A549 (cell line): ENCODE measurements around the gene CHMP1B. TPM values are rescaled to one million over a fixed set of nuclear protein-coding genes. Genes with fewer than 3 reads are reported as not detected.
"Not testable (repeated sequence)": the region's sequence is repeated elsewhere in the genome, so short reads cannot be mapped to it uniquely, and the experiment has no call there.

Experiments used
- ATAC-seq, 2 experiments: fragments of 200-7000 bp in 1 of 2; fragments of >200 bp in 1 of 2; cut with Nextera tagmentation in 1 of 2; cut with Tn5 transposase in 1 of 2; 3 replicates each; pipeline versions ENCODE4 v1.8.0 to v1.9.1; 2018 to 2020; ENCODE audit warnings: mild to moderate bottlenecking in 1 of 2, moderate library complexity in 1 of 2
- CTCF ChIA-PET: fragments of 300-600 bp; sonication (Branson Sonifier 250); formaldehyde crosslinking; extraction: SDS; loops from one replicate; lab custom pipeline; 2021; ENCODE audit warnings: antibody characterized with exemption, inconsistent platforms; lab: Yijun Ruan, JAX
- POLR2A ChIA-PET: fragments of 350-600 bp; formaldehyde crosslinking; extraction: SDS; loops from one replicate; lab custom pipeline; 2021; ENCODE audit warnings: antibody characterized with exemption, inconsistent platforms; lab: Yijun Ruan, JAX
- DNase-seq, 2 experiments: peaks; one replicate each; pipeline versions ENCODE4 v3.0.0 to v3.0.0-alpha.2; 2011 to 2016; ENCODE audit warnings: low read depth in 1 of 2, low spot score in 1 of 2
- FAIRE-seq: peaks from 2 replicates; lab custom pipeline; 2011; peaks lifted over from hg19 to GRCh38; lab: Jason Lieb, UNC
- H3K27ac ChIP-seq, 2 experiments: fragments of >200 bp; sonication (Bioruptor Twin); formaldehyde crosslinking; 3 replicates each; pipeline ENCODE4 v1.5.1; 2016 to 2017
- H3K4me1 ChIP-seq: fragments of >200 bp; sonication (Bioruptor Twin); formaldehyde crosslinking; 3 replicates; pipeline ENCODE4 v1.6.1; 2016
- H3K4me2 ChIP-seq: fragments of >200 bp; sonication (Bioruptor Twin); formaldehyde crosslinking; 3 replicates; pipeline ENCODE4 v1.6.1; 2016
- H3K4me3 ChIP-seq: fragments of >200 bp; sonication (Bioruptor Twin); formaldehyde crosslinking; 3 replicates; pipeline ENCODE4 v1.5.1; 2016
- H3K9me3 ChIP-seq: fragments of >200 bp; sonication (Bioruptor Twin); formaldehyde crosslinking; 3 replicates; pipeline ENCODE4 v1.6.1; 2016
- BCL3 ChIP-seq: fragments of >200 bp; sonication (Bioruptor Twin); formaldehyde crosslinking; IDR thresholded peaks from 3 replicates; pipeline ENCODE4 v1.6.1; 2016
- CBX2 ChIP-seq: fragments of 200-600 bp; sonication (generic); IDR thresholded peaks from 2 replicates; pipeline ENCODE4 v1.6.1; 2016; ENCODE audit warnings: low read depth, mild to moderate bottlenecking, borderline replicate concordance
- EHF ChIP-seq: fragments of 250-450 bp; sonication (Bioruptor Pico); IDR thresholded peaks from 2 replicates; pipeline ENCODE4 v1.5.0; 2020; ENCODE audit warnings: mild to moderate bottlenecking
- EP300 ChIP-seq, 2 experiments: fragments of >200 bp; sonication (Bioruptor Twin); formaldehyde crosslinking; IDR thresholded peaks; 2 replicates in 1 of 2; 3 replicates in 1 of 2; pipeline ENCODE4 v1.6.1; 2016 to 2017
- ESRRA ChIP-seq: fragments of 150-350 bp; IDR thresholded peaks from 2 replicates; pipeline ENCODE4 v1.6.1; 2014; ENCODE audit warnings: mild to moderate bottlenecking, low read length, borderline replicate concordance
- FOSL2 ChIP-seq, 2 experiments: fragments of 450-650 bp in 1 of 2; fragments of >200 bp in 1 of 2; sonication (Bioruptor Twin) in 1 of 2; formaldehyde crosslinking; IDR thresholded peaks; 2 replicates each; pipeline versions ENCODE4 v1.5.0 to v1.6.1; 2016 to 2020; ENCODE audit warnings: mild to moderate bottlenecking in 1 of 2, moderate library complexity in 1 of 2
- HDAC2 ChIP-seq: fragments of 200-600 bp; sonication (generic); IDR thresholded peaks from 2 replicates; pipeline ENCODE4 v1.6.1; 2016
- HES2 ChIP-seq: fragments of >200 bp; sonication (Bioruptor Twin); formaldehyde crosslinking; IDR thresholded peaks from 2 replicates; pipeline ENCODE4 v1.6.1; 2016
- HEYL ChIP-seq: fragments of 250-450 bp; sonication (Bioruptor Pico); IDR thresholded peaks from 2 replicates; pipeline ENCODE4 v1.8.0; 2021; ENCODE audit warnings: mild to moderate bottlenecking, moderate library complexity
- HMGXB4 ChIP-seq: fragments of 250-450 bp; sonication (Bioruptor Pico); IDR thresholded peaks from 2 replicates; pipeline ENCODE4 v1.5.0; 2021; ENCODE audit warnings: mild to moderate bottlenecking, moderate library complexity, borderline replicate concordance
- HOXB5 ChIP-seq: fragments of 250-450 bp; sonication (Bioruptor Pico); IDR thresholded peaks from 2 replicates; pipeline ENCODE4 v1.5.0; 2020; ENCODE audit warnings: mild to moderate bottlenecking, moderate library complexity
- JUN ChIP-seq, 2 experiments: fragments of >200 bp; sonication (Bioruptor Twin); formaldehyde crosslinking; IDR thresholded peaks; 2 replicates in 1 of 2; 3 replicates in 1 of 2; pipeline ENCODE4 v1.6.1; 2016 to 2017
- JUNB ChIP-seq: fragments of >200 bp; sonication (Bioruptor Twin); formaldehyde crosslinking; IDR thresholded peaks from 2 replicates; pipeline ENCODE4 v1.6.1; 2016
- KDM1A ChIP-seq: fragments of 200-600 bp; sonication (generic); IDR thresholded peaks from 2 replicates; pipeline ENCODE4 v1.6.1; 2016; ENCODE audit warnings: low read depth, mild to moderate bottlenecking
- KDM5A ChIP-seq: fragments of 200-600 bp; sonication (generic); IDR thresholded peaks from 2 replicates; pipeline ENCODE4 v1.6.1; 2016; ENCODE audit warnings: antibody characterized with exemption, mild to moderate bottlenecking
- MAFK ChIP-seq: fragments of 450-650 bp; IDR thresholded peaks from 2 replicates; pipeline ENCODE4 v1.6.1; 2014; ENCODE audit not compliant: partially characterized antibody
- MYC ChIP-seq: IDR thresholded peaks from 2 replicates; pipeline ENCODE4 v1.6.1; 2012; ENCODE audit warnings: mild to moderate bottlenecking, inconsistent platforms, low read length, improper control_type of control experiment, borderline replicate concordance
- NPAS2 ChIP-seq: fragments of 250-450 bp; sonication (Bioruptor Pico); IDR thresholded peaks from 2 replicates; pipeline ENCODE4 v1.8.0; 2022; ENCODE audit warnings: mild to moderate bottlenecking, moderate library complexity, borderline replicate concordance
- PBX3 ChIP-seq: IDR thresholded peaks from 2 replicates; pipeline ENCODE4 v1.6.1; 2012
- PHF8 ChIP-seq: fragments of 200-600 bp; sonication (generic); IDR thresholded peaks from 2 replicates; pipeline ENCODE4 v1.6.1; 2016; ENCODE audit warnings: low read depth, mild to moderate bottlenecking, antibody characterized with exemption, moderate library complexity, borderline replicate concordance
- RARB ChIP-seq: fragments of 250-450 bp; sonication (Bioruptor Pico); IDR thresholded peaks from 2 replicates; pipeline ENCODE4 v1.8.0; 2021; ENCODE audit warnings: mild to moderate bottlenecking, moderate library complexity
- RFX5 ChIP-seq: fragments of 450-650 bp; IDR thresholded peaks from 2 replicates; pipeline ENCODE4 v1.7.1; 2014; ENCODE audit warnings: antibody characterized with exemption, mild to moderate bottlenecking, moderate library complexity
- RNF2 ChIP-seq: fragments of 200-600 bp; sonication (generic); IDR thresholded peaks from 2 replicates; pipeline ENCODE4 v1.6.1; 2016; ENCODE audit warnings: low read depth, mild to moderate bottlenecking, antibody characterized with exemption, moderate library complexity, borderline replicate concordance
- SREBF2 ChIP-seq: fragments of 450-650 bp; IDR thresholded peaks from 2 replicates; pipeline ENCODE4 v1.6.1; 2014; ENCODE audit warnings: mild to moderate bottlenecking, moderate library complexity
- ZSCAN20 ChIP-seq: fragments of 250-450 bp; sonication (Bioruptor Pico); IDR thresholded peaks from 2 replicates; pipeline ENCODE4 v1.8.0; 2022; ENCODE audit warnings: mild to moderate bottlenecking, moderate library complexity
- WGBS: methylation state at CpG from one replicate; pipeline ENCODE4 v1.1.6; 2017; ENCODE audit errors: missing lambda C conversion rate; 5-methylcytosine and 5-hydroxymethylcytosine counted together
- polyA plus RNA-seq, 4 experiments: library from polyadenylated mRNA; depleted of rRNA in 3 of 4; stranded (reverse); fragments of >200 nt; fragmentation: RNase III in 1 of 4; extraction: RNeasy Plus Mini Kit Qiagen cat#74134 plus additional on column Dnase treatment in 1 of 4; gene quantifications; 2 replicates in 3 of 4; 3 replicates in 1 of 4; pipeline ENCODE4 v1.2.3, GENCODE V29; 2011 to 2017
- TF ChIP-seq, protein P1 (sequence below): fragments of 250-450 bp; sonication (Bioruptor Pico); IDR thresholded peaks from 2 replicates; pipeline ENCODE4 v1.5.0; 2020; ENCODE audit warnings: low read depth, mild to moderate bottlenecking, moderate library complexity

Gene CHMP1B
- polyA plus RNA-seq, 2 of the 4 experiments (the other 2 are of a cell fraction) = 44.9 to 60.8 TPM

DNA sequence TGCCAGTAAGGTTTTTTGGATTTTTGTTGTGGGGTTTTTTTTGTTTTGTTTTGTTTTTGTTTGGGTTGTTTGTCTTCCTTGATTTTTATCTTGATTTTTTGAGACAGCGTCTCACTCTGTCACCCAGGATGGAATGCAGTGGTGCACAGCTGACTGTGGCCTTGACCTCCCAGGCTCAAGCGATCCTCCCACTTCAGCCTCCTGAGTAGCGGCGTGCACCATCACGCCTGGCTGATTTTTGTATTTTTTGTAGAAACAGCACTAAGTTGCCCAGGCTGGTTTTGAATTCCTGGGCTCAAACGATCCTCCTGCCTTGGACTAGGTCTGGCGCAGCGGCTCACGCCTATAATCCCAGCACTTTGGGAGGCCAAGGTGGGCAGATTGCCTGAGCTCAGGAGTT, 40.5 kb downstream of the CHMP1B start:
- ChIA-PET CTCF (no interaction called here), POLR2A (no interaction called here)
- DNase-seq = no peak
- no peak overlapping the region for H3K4me3 ChIP-seq
- no peak overlapping the region for H3K27ac ChIP-seq
- TF ChIP-seq KDM1A (no peak), FOSL2 (IDR thresholded peaks at IDR 0.05) (no peak), FOSL2 (CRISPR knock-in tag; IDR thresholded peaks at IDR 0.05) (no peak), RFX5 (no peak), JUN (IDR thresholded peaks at IDR 0.05) (no peak), PHF8 (no peak), HDAC2 (no peak), MYC (no peak), SREBF2 (no peak), HOXB5 (CRISPR knock-in tag) (no peak), BCL3 (no peak), HMGXB4 (no peak)
- peaks cover 17% of the 10 kb centered on the region for H3K4me1 ChIP-seq
- WGBS = 94% methylated on average over 9 of the region's 9 CpGs
- no peak for FAIRE-seq
- ATAC-seq = no peak
- no peak overlapping the region for H3K4me2 ChIP-seq
- no peaks in the 10 kb centered on the region for H3K9me3 ChIP-seq

- H3K27ac ChIP-seq, H3K4me3 ChIP-seq, POLR2A ChIA-PET, H3K9me3 ChIP-seq, DNase-seq, ATAC-seq, FAIRE-seq, H3K4me2 ChIP-seq: not testable (repeated sequence)
- H3K4me1 ChIP-seq = peaks cover 10% of the 10 kb centered on the region
- CTCF ChIA-PET = interaction anchor here (0.6 to 2.2 kb wide), 2 partner anchors 17 to 46 kb away, joined by 3 to 6 read pairs; no protein-coding TSS in a partner anchor
- 84% methylated on average over 7 of the region's 7 CpGs for WGBS
These were observed 41.2 kb downstream of the CHMP1B start for GRCh38 chr18:11892438-11892837.

DNA sequence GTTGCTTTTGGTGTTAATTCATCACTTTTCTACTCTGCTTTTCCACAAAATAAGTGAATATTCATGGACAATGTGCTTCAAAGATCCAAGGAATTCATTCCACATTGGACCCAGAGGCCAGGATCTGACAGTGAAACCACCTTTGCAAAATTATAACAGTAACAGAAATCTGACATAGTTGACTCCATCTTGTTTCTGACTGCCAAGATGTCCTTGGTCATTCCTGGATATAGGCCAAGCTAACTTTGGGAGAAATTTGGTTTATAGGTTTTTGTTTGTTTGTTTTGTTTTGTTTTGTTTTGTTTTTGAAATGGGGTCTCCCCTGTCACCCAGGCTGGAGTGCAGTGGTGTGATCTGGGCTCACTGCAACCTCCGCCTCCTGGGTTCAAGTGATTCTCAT, 46.6 kb downstream of the CHMP1B start:
- no peak overlapping the region for H3K27ac ChIP-seq
- FAIRE-seq (no peak), ATAC-seq (no peak), DNase-seq (no peak)
- H3K4me1 ChIP-seq = no peaks in the 10 kb centered on the region
- no peak overlapping the region for H3K4me2 ChIP-seq
- WGBS = 42% methylated on average over 1 of the region's 1 CpG
- CTCF ChIA-PET = no interaction called here
- H3K4me3 ChIP-seq = no peak overlapping the region
- POLR2A ChIA-PET = no interaction called here
- H3K9me3 ChIP-seq = no peaks in the 10 kb centered on the region
- TF ChIP-seq ZSCAN20 (CRISPR knock-in tag) (no peak), HES2 (no peak), ESRRA (no peak), MAFK (no peak), EHF (no peak), NPAS2 (CRISPR knock-in tag) (no peak)

- H3K4me3 ChIP-seq = no peak overlapping the region
- no peak overlapping the region for H3K4me2 ChIP-seq
- ATAC-seq = no peak
- H3K4me1 ChIP-seq = no peaks in the 10 kb centered on the region
- no peak overlapping the region for H3K27ac ChIP-seq
- 100% methylated on average over 3 of the region's 3 CpGs for WGBS
- H3K9me3 ChIP-seq = no peaks in the 10 kb centered on the region
- no peak for FAIRE-seq
- ChIA-PET CTCF (interaction anchor here (0.8 to 1.3 kb wide), 3 partner anchors 39 to 140 kb away, joined by 3 to 4 read pairs (median 4); no protein-coding TSS in a partner anchor), POLR2A (no interaction called here)
- no peak for DNase-seq
- TF ChIP-seq KDM5A (no peak), JUNB (no peak), BCL3 (no peak), RARB (CRISPR knock-in tag) (no peak), PBX3 (no peak), RNF2 (no peak), HOXB5 (CRISPR knock-in tag) (no peak), HEYL (CRISPR knock-in tag) (no peak), EP300 (IDR thresholded peaks at IDR 0.05) (no peak), CBX2 (no peak)
- TF ChIP-seq, protein P1, sequence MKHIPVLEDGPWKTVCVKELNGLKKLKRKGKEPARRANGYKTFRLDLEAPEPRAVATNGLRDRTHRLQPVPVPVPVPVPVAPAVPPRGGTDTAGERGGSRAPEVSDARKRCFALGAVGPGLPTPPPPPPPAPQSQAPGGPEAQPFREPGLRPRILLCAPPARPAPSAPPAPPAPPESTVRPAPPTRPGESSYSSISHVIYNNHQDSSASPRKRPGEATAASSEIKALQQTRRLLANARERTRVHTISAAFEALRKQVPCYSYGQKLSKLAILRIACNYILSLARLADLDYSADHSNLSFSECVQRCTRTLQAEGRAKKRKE = no peak
These were observed 47.9 kb downstream of the CHMP1B start for GRCh38 chr18:11899063-11899462.
